ENCODE results near the gene DPH5.
"Not testable (repeated sequence)": the region's sequence is repeated elsewhere in the genome, so short reads cannot be mapped to it uniquely, and the experiment has no call there.

DNA sequence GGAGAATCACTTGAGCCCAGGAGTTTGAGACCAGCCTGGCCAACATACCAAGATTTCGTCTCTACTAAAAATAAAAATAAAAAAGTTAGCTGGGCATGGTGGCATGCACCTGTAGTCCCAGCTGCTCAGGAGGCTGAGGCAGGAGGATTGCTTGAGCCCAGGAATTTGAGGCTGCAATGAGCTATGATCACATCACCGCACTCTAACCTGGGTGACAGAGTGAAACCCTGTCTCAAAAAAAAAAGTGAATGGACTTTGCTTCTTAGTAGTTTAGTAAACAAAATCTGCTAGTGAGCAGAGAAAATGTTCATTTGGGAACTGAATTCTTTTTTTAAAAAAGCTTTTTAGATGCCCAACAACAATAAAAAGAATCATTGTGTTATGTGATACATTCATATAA is 6.5 kb upstream of the DPH5 start:
- TF ChIP-seq, protein P1, sequence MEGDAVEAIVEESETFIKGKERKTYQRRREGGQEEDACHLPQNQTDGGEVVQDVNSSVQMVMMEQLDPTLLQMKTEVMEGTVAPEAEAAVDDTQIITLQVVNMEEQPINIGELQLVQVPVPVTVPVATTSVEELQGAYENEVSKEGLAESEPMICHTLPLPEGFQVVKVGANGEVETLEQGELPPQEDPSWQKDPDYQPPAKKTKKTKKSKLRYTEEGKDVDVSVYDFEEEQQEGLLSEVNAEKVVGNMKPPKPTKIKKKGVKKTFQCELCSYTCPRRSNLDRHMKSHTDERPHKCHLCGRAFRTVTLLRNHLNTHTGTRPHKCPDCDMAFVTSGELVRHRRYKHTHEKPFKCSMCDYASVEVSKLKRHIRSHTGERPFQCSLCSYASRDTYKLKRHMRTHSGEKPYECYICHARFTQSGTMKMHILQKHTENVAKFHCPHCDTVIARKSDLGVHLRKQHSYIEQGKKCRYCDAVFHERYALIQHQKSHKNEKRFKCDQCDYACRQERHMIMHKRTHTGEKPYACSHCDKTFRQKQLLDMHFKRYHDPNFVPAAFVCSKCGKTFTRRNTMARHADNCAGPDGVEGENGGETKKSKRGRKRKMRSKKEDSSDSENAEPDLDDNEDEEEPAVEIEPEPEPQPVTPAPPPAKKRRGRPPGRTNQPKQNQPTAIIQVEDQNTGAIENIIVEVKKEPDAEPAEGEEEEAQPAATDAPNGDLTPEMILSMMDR (IDR thresholded peaks at IDR 0.05; ENCODE audit: low read depth, low read length), result not testable (repeated sequence)
- not testable (repeated sequence) for TF ChIP-seq POLR2A (IDR thresholded peaks at IDR 0.05; ENCODE audit: extremely low read depth, insufficient read length)

Data from NB4 (cell line).